EL (cell line): Measurements from ENCODE around the gene STK31.
"Not testable (repeated sequence)": the region's sequence is repeated elsewhere in the genome, so short reads cannot be mapped to it uniquely, and the experiment has no call there.

Experiments
- DNase-seq: peaks from one replicate; pipeline ENCODE4 v3.0.0-alpha.2; 2016

The STK31 gene

GRCh38 chr7:23710000-23710399 is at the start of gene STK31:
TSS of gene STK31 (plus strand) at chr7:23710219. CDS start at chr7:23710286, 67 bp downstream.
- no peak for DNase-seq

DNA sequence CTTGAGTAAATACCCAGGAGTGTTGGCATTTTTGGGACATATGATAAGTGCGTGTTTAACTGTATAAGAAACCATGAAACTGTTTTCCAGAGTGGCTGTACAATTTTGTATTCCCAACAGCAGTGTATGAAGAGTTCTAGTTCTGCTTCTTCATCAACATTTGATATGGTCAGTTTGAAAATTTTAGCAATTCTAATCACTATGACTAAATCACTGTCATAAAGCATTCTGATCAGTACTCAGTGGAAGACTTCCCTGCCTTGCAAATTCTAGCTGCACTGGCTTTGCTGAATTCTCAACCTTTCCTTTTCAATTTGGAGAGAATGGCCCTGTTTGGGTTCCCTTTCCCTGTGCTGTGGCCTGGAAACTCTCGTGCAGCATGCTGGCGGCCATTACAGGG is 48.6 kb upstream of the STK31 start:
- DNase-seq = no peak

DNA sequence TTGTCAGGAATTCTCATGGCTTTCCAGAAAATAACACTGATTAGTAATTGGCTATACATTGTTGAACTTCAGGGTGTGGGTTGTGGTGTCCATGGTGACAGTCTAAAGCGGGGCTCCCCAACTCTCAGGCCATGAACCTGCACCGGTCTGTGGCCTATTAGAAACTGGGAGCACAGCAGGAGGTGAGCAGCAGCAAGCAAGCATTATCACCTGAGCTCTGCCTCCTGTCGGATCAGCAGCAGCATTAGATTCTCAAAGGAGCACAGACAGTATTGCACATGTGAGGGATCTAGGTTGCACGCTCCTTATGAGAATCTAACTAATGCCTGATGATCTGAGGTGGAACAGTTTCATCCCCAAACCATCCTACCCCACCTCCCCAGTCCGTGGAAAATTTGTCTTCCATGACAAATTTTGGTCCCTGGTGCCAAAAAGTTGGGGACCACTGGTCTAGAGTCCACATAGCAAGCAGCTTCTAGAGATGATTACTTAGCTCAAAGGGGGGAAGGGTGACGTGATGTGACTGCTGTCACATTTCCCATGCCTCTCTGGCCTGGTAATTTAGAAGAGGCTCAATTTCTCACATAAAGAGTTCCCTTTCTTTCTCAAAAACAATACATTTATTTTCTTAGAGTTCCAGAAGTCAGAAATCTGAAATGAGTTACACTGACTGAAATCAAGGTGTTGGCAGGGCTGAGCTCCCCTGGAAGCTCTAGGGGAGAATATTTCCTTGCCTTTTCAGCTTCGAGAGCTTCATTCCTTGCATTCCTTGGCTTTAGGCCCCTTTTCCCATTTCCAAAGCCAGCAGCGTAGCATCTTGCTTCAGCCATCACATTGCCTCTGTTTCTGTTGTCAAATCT is 47.7 kb upstream of the STK31 start:
- peak; percentile 13 for DNase-seq

DNA sequence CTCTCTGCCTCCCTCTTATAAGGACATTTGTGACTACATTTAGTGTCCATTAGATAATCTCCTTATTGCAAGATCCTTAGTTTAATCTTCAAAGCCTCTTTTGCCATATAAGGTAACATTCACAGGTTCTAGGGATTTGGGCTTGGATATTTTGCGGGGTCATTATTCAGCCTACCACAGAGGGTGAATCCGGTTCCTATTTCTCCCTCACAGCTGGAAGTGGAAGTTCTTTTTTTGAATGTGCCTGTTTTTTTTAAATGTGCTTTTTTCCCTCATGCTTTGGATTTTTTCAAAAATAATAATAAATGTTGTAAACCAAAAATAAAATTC is 47.1 kb upstream of the STK31 start:
- DNase-seq = no peak

DNA sequence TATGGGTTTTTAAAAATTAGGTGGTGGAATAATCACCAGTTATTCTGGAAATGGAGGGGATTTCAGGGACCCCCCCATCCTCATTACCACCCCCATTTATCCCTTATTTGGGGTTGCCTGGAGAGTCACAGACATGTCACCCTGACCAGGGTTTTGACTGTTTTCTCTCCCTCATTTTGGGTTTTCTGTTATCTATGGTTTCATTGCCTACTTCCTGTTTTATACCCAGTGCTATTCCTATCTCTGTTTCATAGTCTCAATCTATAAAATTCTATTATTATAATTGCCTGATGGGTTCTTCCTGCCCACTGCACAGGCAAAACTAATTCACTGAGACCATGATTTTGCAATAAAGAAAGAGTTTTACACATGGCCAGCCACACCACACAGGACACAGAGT is 45.9 kb upstream of the STK31 start:
- DNase-seq = no peak

DNA sequence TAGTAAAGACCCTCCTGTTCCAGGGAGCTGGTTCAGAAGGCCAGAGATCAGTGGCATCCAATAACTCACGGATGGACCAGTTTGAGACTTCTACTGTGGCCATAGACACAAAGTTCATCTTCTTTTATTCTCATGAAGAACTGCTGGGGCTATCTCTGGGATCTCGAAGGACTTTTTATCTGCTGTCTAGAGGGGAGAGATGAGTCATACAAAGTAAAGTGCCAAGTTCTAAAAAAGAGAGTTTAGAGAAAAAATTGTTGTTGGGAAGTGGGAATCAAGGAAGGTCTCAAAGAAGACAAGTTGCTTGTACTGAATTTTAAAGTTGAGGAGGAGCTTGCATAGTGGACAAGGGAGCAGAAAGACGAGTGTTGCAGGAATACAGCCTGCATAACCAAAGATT is 38.0 kb upstream of the STK31 start:
- DNase-seq = peak; percentile 15

DNA sequence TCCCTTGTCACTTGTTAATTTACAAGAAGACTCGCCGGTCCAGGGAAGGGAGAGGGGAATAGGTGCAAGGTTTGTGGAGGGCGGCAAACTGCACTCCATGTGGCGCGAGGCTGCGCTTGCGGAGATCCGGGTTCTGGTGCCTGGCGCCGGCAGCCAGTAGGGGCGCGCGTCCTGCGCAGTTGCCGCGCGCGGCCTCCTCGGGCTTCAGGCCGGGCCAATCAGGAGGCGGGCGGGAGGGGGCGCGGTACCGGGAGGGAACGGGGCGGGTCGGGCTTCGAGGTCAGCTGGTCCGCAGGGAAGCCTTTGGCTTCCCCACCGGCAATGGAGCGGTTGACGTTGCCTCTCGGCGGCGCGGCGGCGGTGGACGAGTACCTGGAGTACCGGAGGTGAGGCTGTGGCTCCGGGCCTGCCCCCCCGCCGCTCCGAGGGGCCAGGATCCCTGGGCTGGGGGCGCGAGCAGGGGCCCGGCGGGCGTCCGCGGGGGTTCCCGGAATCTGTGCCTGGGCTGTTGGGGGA is 30.1 kb upstream of the STK31 start, which contains the start of gene FAM221A:
Gene FAM221A, plus strand, starts transcription at position 302 of the 516 bp plus-strand sequence. Its CDS starts 20 bp downstream, at position 322.
- DNase-seq = peak; percentile 76

DNA sequence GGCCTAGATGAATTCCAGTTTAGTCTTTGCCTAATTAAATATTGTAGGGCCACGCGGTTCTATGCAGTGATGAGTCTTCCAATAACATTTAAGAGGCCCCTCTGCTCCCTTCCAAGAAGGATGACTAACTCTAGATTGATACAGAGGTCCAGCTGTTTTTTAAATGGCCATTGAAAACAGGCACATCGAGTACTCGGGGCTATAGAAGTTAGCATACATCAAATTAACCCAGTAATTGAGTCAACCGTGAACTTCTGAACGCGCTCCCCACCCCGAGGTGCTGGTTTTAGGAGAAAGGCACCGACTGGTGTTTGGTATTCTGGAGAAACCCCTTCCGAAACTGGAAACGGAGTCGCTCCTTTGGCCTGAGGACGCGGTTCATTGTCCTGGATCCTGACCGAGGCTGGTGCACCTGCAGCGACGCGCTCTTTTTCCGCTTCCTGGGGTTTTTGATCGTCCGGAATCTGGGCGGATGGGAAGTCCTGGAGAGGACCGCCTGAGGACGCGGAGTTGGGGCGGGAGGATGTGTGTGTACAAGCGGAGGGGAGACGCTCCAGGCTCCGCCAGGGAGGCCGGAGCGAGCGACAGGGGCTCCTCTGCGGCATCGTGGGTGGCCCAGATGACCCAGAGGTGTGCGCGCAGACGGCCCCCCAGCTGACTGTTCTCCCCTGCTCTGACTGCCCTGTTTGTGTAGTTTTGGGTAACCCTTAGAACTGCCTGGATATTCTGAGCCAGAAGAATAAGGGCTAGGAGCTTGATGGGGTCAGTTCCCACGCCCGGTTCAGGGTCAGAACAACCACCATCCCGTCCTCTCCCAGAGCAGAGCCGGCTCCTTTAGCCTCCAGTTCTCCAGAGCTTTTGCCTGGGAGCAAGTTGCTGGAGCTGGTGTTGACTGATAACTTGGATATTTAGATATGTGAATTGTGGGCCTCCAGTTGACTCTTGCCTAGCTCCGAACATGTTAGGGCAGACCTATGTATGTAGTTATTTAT is 29.3 kb upstream of the STK31 start:
- peak; percentile 54 for DNase-seq

DNA sequence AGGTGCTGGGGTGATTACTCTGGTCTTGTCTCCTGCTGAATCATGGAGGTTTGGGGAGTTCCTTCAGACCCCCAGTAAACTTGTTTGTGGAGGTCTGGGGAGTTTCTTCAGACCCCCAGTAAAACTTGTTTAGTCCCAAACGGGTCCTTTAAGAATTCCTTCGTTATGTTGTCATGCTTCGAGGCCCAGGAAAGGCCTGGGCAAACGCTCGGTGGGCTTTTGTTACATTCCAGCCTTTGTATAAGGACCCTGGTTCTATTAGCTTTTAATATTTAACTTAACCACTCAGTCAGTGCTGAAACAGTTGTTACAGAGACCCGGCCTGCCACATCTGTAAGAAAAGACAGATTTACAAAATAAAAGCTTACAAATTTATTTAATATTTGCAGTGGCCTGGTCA is 26.0 kb upstream of the STK31 start:
- DNase-seq = not testable (repeated sequence)

DNA sequence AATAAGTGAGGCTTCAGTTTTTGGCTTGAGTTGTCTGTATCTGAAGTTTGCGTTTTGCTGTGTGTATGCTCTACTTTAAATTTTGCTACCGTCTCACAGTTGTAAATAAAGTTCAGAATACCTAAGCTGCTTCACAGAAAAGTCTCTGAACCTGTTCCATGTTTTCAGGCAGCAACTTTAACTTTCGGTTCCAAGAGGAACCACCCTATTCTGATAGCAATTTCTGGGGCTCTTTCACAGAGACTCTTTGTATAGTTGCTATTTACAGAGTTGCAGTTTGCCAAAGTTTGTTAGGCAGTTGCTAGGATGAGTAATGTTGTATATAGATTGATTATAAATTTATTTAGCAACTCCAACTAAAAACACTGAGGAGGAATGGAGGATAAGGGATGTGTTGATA is 24.3 kb upstream of the STK31 start:
- no peak for DNase-seq

DNA sequence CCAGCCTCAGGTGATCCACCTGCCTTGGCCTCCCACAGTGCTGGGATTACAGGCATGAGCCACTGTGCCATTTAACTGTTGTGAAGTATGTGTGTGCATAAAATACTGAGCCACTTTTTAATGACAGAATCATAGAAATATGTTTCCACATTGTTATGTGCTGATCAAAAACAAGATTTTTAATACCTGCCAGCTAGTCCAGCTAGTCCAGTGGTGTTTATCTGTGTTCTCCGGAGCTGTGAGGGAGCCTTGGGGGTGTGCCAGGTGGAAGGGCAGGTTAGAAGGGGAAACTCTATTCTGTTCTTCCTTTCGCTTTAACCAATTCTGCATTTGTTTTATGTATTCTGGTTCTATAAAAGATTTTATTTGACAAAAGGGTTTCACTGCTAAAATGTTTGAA is 23.0 kb upstream of the STK31 start:
- peak; percentile 5 for DNase-seq

- DNase-seq = no peak
Observed at GRCh38 chr7:23689165-23689564, 20.9 kb upstream of the STK31 start.

- DNase-seq = no peak
Observed at GRCh38 chr7:23691320-23691719, 18.7 kb upstream of the STK31 start.

DNA sequence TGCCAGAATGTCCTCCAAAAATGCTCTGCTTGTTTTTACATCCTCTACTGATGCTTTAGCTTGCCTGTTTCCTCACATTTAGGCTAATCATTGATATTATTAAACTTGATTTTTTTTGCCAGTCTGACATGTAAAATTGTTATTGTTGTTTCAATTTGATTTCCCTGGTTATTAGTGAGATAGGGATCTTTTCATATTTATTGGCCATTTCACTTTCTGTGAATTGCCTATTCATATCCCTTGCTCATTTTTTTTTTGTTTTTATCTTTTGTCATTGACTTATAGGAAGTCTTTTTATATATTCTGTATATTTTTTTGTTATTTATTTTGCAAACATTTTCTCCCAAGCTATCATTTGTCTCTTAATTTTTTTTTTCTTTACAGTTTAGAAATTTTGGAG is 16.8 kb upstream of the STK31 start:
- no peak for DNase-seq

GRCh38 chr7:23696916-23697441 is 13.0 kb upstream of the STK31 start:
- peak; percentile 70 for DNase-seq

DNA sequence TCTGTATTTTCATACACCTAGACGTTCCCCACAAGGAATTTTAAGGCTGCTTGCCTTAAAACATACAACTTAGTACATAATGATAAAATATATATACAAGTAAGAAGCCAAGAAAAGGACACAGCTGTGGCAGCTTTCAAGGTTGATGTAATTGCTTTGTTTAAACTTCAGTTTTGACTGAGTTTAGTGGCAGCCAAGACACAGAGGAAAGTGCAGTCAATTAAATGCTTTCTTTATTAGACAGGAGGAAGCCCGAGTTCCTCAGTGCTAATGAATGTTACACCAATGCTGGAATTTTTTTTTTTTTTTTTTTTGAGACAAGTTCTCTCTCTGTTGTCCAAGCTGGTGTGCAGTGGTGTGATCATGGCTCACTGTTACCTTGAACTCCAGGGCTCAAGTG is 11.2 kb upstream of the STK31 start:
- no peak for DNase-seq

- no peak for DNase-seq
Observed at GRCh38 chr7:23700046-23700445, 10.0 kb upstream of the STK31 start.

GRCh38 chr7:23709081-23709750 is 803 bp upstream of the STK31 start:
- DNase-seq = no peak

GRCh38 chr7:23712368-23713284 is 2.6 kb downstream of the STK31 start:
- DNase-seq = peak; percentile 73

GRCh38 chr7:23713285-23714149 is 3.5 kb downstream of the STK31 start:
- peak; percentile 91 for DNase-seq

DNA sequence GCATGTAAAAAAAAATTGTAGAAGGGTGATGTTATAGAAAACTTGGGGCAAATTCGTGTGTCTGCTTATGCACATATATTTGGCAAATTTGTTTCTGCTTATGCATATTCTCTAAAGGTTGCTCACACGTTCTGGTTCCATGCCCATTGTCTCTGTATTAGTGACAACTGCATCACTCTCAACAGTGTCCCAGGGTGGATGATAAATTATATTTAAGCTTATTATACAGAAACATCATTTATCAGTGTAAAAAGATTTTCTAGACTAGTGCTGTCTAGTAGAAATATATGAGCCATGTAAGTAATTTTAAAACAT is 4.1 kb downstream of the STK31 start:
- DNase-seq = no peak
